COLO829 (cell line): Measurements from ENCODE around the gene MICALL1.
A peak's percentile ranks its signal among the peaks of the same experiment; 100 is the strongest.

ENCODE experiments used
- DNase-seq: peaks from one replicate; pipeline ENCODE4 v3.0.0; 2012; ENCODE audit warnings: low spot score

The MICALL1 gene

GRCh38 chr22:37983860-37984791 is 78.0 kb downstream of the MICALL1 start, which contains the start of gene SOX10:
TSS of gene SOX10 (minus strand) at chr22:37984555. CDS start at chr22:37983784, 771 bp downstream.
- peak; percentile 90 for DNase-seq

- no peak for DNase-seq
Measured at GRCh38 chr22:37985050-37985585, 79.0 kb downstream of the MICALL1 start.

DNA sequence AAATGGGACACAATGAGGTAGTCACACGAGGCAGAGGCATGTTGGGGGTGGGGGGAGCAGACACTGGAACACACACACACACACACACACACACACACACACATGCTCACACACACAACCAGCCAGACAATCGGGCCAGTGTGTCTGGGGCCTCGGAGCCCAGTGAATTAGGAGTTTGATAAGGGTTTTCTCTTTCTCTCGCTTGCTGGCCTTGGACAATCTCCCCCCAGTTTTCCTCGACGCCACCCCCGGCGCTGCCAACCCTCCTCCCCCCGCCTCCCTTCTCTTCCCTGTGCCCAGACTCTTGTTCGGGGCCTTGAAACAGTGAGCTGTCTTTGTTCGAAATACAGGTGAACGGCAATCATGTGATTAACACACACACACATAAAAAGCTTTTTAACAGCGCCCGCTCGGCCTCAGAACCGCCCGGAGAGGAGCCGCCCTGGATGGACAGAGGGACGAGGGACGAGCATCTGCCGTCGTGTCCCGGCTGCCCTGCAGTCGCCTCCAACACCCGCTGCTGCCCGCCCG is 79.7 kb downstream of the MICALL1 start:
- peak; percentile 96 for DNase-seq

DNA sequence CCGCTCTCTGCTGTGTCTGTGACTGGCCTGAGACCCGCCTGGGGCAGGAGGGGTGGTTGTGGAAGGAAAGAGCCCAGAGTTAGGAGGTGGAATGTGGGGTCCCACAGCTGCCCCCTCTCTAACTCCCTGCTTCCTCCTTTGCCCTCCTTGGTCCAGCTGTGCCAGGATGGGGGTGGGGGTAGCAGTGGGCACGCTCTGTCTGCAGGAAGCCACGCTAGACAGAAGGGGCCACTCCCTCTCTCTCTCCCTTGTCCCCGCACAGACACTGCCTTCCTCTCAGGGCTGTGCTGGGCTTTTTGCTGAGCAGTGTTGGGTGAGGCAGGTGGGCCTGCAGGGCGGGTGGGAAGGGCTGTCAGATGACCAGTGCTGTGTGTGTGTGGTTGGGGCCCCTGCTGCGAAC is 80.3 kb downstream of the MICALL1 start:
- no peak for DNase-seq

DNA sequence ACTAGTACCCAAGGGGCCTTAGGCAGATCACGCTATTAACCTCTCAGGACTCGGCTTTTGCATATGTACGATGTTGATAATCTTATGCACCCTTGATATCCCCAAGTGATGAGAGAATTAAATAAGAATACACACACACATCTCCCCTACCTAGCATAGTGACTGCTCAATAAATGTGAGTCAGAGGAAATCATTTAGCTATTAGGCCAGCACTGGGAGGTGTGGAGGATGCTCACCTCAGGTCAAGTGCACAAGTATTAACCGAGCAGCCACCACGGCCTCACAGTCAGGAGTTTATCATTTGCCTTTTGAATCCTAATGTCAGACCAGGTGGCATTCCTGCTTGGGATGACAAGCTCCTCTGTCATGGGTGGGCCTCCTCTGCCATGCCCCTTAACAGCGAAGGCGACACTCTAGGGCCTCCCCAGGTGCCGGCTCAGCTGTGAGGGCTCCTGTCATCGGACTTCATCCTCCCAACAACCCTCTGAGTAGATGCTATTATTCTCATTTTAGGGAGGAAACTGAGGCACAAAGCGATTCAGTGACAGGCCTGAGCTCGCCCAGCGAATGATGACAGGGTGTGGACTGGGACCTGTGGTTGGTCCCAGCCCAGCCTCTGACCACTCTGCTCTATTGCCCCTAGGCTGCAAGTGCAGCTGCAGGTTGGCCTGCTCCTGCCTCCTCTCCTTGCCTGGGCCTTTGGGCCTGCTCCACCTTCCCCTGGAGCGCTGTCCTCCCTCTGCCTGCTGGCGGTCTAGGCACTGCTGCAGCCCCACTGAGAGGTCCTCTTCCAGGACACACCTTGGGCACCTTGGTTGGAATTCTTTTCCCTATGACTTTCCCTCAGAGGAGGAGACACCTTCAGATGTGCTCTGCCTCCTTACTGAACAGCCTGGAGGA is 83.3 kb downstream of the MICALL1 start:
- no peak for DNase-seq

GRCh38 chr22:37990301-37990700 is 84.2 kb downstream of the MICALL1 start:
- no peak for DNase-seq

- no peak for DNase-seq
Measured at GRCh38 chr22:37990862-37991261, 84.8 kb downstream of the MICALL1 start.

GRCh38 chr22:37991731-37992442 is 85.8 kb downstream of the MICALL1 start:
- no peak for DNase-seq
